Panc1 (cell line): ENCODE measurements around the gene LIPT1. TPM values are rescaled to one million over a fixed set of nuclear protein-coding genes. Genes with fewer than 3 reads are reported as not detected.

ENCODE experiments used
- ATAC-seq: fragments of 200-7000 bp; cut with Tn5 transposase; 2 replicates; pipeline ENCODE4 v1.9.1; 2020; ENCODE audit warnings: mild to moderate bottlenecking, moderate library complexity
- BruUV-seq: library from RNA; stranded (reverse); fragments of 400-500 nt; replicated peaks from 2 replicates; lab custom pipeline; 2021; lab: Mats Ljungman, UMichigan
- CTCF ChIA-PET: fragments of 300-600 bp; sonication (Branson Sonifier 250); formaldehyde crosslinking; loops from one replicate; lab custom pipeline; 2022; ENCODE audit warnings: antibody characterized with exemption; lab: Charles Lee
- POLR2A ChIA-PET: fragments of 300-600 bp; sonication (Branson Sonifier 250); formaldehyde crosslinking; loops from one replicate; lab custom pipeline; 2022; ENCODE audit warnings: antibody characterized with exemption; lab: Charles Lee
- DNase-seq: peaks from one replicate; pipeline ENCODE4 v3.0.0-alpha.2; 2010; ENCODE audit warnings: low read depth, low spot score
- H3K27ac ChIP-seq: 2 replicates; pipeline ENCODE4 v1.5.1; 2011; ENCODE audit warnings: mild to moderate bottlenecking, low read length, inconsistent platforms
- H3K27me3 ChIP-seq: fragments of 200-500 bp; sonication (Bioruptor generic); 2 replicates; pipeline ENCODE4 v1.6.0; 2014; ENCODE audit warnings: low read length, inconsistent platforms; ENCODE audit not compliant: control insufficient read depth, insufficient read depth
- H3K36me3 ChIP-seq: fragments of 200-500 bp; sonication (Bioruptor generic); 2 replicates; pipeline ENCODE4 v1.5.1; 2014; ENCODE audit warnings: inconsistent platforms, mild to moderate bottlenecking, low read length, moderate library complexity; ENCODE audit not compliant: control insufficient read depth, insufficient read depth
- H3K4me1 ChIP-seq: 2 replicates; pipeline ENCODE4 v1.5.1; 2011; ENCODE audit warnings: inconsistent platforms, mild to moderate bottlenecking, low read length, moderate library complexity; ENCODE audit not compliant: control insufficient read depth, insufficient read depth
- H3K4me3 ChIP-seq, 2 experiments: 2 replicates each; pipeline ENCODE4 v1.5.1; 2011 to 2012; ENCODE audit warnings: low read depth in 2 of 2, low read length in 2 of 2, mild to moderate bottlenecking in 2 of 2, inconsistent platforms in 1 of 2, moderate library complexity in 1 of 2
- H3K9me3 ChIP-seq: fragments of 200-500 bp; sonication (Bioruptor generic); 2 replicates; pipeline ENCODE4 v1.5.1; 2014; ENCODE audit warnings: low read depth, mild to moderate bottlenecking, inconsistent platforms, low read length, moderate library complexity; ENCODE audit not compliant: control insufficient read depth, insufficient read depth
- POLR2AphosphoS5 ChIP-seq: IDR thresholded peaks from 2 replicates; pipeline ENCODE4 v1.6.1; 2012; ENCODE audit warnings: mild to moderate bottlenecking, low read depth, low read length, moderate library complexity
- SIN3A ChIP-seq: IDR thresholded peaks from 2 replicates; pipeline ENCODE4 v1.6.1; 2012; ENCODE audit warnings: low read depth, mild to moderate bottlenecking, low read length, moderate library complexity, borderline replicate concordance; ENCODE audit not compliant: insufficient read depth
- TCF7L2 ChIP-seq: IDR thresholded peaks from 2 replicates; pipeline ENCODE4 v1.6.1; 2011; ENCODE audit warnings: mild to moderate bottlenecking, low read depth, low read length, inconsistent platforms
- in situ Hi-C: cut with HindIII; loops from 2 replicates; pipeline ENCODE4 v1.10.0; 2016; ENCODE audit warnings: low sequenced_read_pairs, low pct_unique_long_range_greater_than_20kb
- intact Hi-C: fragments of 100-400 bp; cut with micrococcal nuclease; formaldehyde crosslinking; loops from one replicate; pipeline ENCODE4 v1.10.0; 2022; ENCODE audit not compliant: unreplicated experiment
- total RNA-seq: library from RNA; stranded (reverse); gene quantifications from one replicate; pipeline ENCODE4 v1.2.1, GENCODE V29; 2021; ENCODE audit not compliant: unreplicated experiment
- TF ChIP-seq, protein P1 (sequence below): fragments of 450-650 bp; IDR thresholded peaks from 2 replicates; pipeline ENCODE4 v1.5.1; 2017; ENCODE audit warnings: mild to moderate bottlenecking
- TF ChIP-seq, protein P2 (sequence below), 2 experiments: IDR thresholded peaks; 2 replicates each; pipeline ENCODE4 v1.6.1; 2011 to 2012; ENCODE audit warnings: low read depth in 2 of 2, control low read depth in 1 of 2, low read length in 1 of 2, mild to moderate bottlenecking in 1 of 2, moderate library complexity in 1 of 2; ENCODE audit not compliant: insufficient read depth in 1 of 2

Gene LIPT1
- total RNA-seq, 1 experiment from 2014 or later = 9.0 TPM

DNA sequence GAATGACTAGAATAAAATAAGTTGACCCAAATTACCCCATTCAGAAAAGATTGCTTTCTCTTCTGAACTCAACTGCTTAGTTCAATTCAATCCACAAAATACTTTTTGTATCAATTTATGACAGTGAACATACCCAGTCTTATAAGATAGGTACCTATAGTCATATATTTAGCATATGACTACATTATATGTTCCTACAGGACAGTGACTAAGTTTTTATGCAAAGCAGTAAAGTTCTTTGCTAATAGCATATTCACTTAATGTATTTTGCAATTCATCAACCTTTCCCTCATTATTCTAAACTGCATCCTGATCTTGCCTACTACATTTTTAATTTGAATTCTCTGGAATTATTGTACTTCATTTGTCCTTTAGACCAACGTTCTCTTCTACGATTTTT, 43.5 kb upstream of the LIPT1 start:
- in situ Hi-C loops (no loop called here), intact Hi-C loops (no loop called here)
- BruUV-seq = no TSS peak
- Histone ChIP-seq H3K9me3 (no peaks in the 10 kb centered on the region), H3K27me3 (no peaks in the 10 kb centered on the region), H3K4me3 (no peak overlapping the region), H3K4me1 (no peaks in the 10 kb centered on the region), H3K36me3 (no peaks in the 10 kb centered on the region), H3K27ac (no peak overlapping the region)
- POLR2A ChIA-PET = no interaction called here
- ATAC-seq (no peak), DNase-seq (no peak)
- CTCF ChIA-PET = no interaction called here
- no peak for TF ChIP-seq SIN3A
- TF ChIP-seq, protein P1, sequence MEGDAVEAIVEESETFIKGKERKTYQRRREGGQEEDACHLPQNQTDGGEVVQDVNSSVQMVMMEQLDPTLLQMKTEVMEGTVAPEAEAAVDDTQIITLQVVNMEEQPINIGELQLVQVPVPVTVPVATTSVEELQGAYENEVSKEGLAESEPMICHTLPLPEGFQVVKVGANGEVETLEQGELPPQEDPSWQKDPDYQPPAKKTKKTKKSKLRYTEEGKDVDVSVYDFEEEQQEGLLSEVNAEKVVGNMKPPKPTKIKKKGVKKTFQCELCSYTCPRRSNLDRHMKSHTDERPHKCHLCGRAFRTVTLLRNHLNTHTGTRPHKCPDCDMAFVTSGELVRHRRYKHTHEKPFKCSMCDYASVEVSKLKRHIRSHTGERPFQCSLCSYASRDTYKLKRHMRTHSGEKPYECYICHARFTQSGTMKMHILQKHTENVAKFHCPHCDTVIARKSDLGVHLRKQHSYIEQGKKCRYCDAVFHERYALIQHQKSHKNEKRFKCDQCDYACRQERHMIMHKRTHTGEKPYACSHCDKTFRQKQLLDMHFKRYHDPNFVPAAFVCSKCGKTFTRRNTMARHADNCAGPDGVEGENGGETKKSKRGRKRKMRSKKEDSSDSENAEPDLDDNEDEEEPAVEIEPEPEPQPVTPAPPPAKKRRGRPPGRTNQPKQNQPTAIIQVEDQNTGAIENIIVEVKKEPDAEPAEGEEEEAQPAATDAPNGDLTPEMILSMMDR = no peak
- TF ChIP-seq, protein P2, sequence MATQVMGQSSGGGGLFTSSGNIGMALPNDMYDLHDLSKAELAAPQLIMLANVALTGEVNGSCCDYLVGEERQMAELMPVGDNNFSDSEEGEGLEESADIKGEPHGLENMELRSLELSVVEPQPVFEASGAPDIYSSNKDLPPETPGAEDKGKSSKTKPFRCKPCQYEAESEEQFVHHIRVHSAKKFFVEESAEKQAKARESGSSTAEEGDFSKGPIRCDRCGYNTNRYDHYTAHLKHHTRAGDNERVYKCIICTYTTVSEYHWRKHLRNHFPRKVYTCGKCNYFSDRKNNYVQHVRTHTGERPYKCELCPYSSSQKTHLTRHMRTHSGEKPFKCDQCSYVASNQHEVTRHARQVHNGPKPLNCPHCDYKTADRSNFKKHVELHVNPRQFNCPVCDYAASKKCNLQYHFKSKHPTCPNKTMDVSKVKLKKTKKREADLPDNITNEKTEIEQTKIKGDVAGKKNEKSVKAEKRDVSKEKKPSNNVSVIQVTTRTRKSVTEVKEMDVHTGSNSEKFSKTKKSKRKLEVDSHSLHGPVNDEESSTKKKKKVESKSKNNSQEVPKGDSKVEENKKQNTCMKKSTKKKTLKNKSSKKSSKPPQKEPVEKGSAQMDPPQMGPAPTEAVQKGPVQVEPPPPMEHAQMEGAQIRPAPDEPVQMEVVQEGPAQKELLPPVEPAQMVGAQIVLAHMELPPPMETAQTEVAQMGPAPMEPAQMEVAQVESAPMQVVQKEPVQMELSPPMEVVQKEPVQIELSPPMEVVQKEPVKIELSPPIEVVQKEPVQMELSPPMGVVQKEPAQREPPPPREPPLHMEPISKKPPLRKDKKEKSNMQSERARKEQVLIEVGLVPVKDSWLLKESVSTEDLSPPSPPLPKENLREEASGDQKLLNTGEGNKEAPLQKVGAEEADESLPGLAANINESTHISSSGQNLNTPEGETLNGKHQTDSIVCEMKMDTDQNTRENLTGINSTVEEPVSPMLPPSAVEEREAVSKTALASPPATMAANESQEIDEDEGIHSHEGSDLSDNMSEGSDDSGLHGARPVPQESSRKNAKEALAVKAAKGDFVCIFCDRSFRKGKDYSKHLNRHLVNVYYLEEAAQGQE (IDR thresholded peaks at IDR 0.05; ENCODE audit: insufficient read depth in 1 of 2, low read depth in 2 of 2, low read length in 1 of 2) = no peak

DNA sequence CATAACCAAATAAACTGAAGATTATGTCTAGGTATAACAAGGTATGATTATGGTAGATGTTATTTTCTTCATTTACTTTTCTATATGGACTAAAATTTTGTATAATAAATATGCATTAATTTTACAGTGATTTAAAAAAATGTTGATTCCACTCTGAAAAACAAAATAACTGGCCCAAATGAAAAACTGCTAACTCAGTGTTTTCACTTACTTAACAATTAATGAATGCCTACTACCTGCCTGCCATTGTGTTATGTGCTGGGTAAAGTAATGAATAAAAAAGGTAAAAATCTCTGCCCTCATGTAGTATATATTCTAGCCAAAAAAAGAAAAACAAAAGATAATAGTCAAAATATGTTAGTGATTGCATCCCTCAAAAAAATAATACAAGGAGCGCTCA, 42.8 kb upstream of the LIPT1 start:
- ATAC-seq (no peak), DNase-seq (no peak)
- Histone ChIP-seq H3K27me3 (no peaks in the 10 kb centered on the region), H3K27ac (no peak overlapping the region), H3K4me3 (no peak overlapping the region), H3K4me1 (no peaks in the 10 kb centered on the region), H3K9me3 (no peaks in the 10 kb centered on the region), H3K36me3 (no peaks in the 10 kb centered on the region)
- POLR2A ChIA-PET = no interaction called here
- no TSS peak for BruUV-seq
- intact Hi-C loops = no loop called here
- no peak for TF ChIP-seq SIN3A
- TF ChIP-seq, protein P1 = no peak
- no peak for TF ChIP-seq POLR2AphosphoS5
- TF ChIP-seq, protein P2 (IDR thresholded peaks at IDR 0.05; ENCODE audit: insufficient read depth in 1 of 2, low read depth in 2 of 2, low read length in 1 of 2) = no peak
- no peak for TF ChIP-seq TCF7L2
- in situ Hi-C loops = no loop called here
- CTCF ChIA-PET = no interaction called here
